BLaER1 treated with 17β-estradiol and CSF1 and Interleukin-3, amounts not matched to agents 10 nM and 100 nM (cell line): ENCODE results near the gene PPP1R18.
A peak's percentile ranks its signal among the peaks of the same experiment; 100 is the strongest.

ENCODE experiments used
- H3K27ac ChIP-seq, 11 experiments: shearing (Covaris generic); formaldehyde crosslinking; 2 replicates each; pipeline ENCODE4 v1.8.1; 2022
- H3K27me3 ChIP-seq, 11 experiments: shearing (Covaris generic); formaldehyde crosslinking; 2 replicates each; pipeline ENCODE4 v1.8.1; 2022
- H3K36me3 ChIP-seq, 11 experiments: shearing (Covaris generic); formaldehyde crosslinking; 2 replicates each; pipeline ENCODE4 v1.8.1; 2022
- H3K4me1 ChIP-seq, 10 experiments: shearing (Covaris generic); formaldehyde crosslinking; 2 replicates each; pipeline ENCODE4 v1.8.1; 2022
- H3K4me2 ChIP-seq, 11 experiments: shearing (Covaris generic); formaldehyde crosslinking; 2 replicates each; pipeline ENCODE4 v1.8.1; 2022
- H3K4me3 ChIP-seq, 10 experiments: shearing (Covaris generic); formaldehyde crosslinking; 2 replicates each; pipeline ENCODE4 v1.8.1; 2022
- H3K9ac ChIP-seq, 11 experiments: shearing (Covaris generic); formaldehyde crosslinking; 2 replicates each; pipeline ENCODE4 v1.8.1; 2022
- H3K9me3 ChIP-seq, 11 experiments: shearing (Covaris generic); formaldehyde crosslinking; replicated peaks in 1 of 11; 2 replicates each; pipeline ENCODE4 v1.8.1; 2022
- H4K20me1 ChIP-seq, 11 experiments: shearing (Covaris generic); formaldehyde crosslinking; 2 replicates each; pipeline ENCODE4 v1.8.1; 2022
- Cebpa-rat ChIP-seq, 11 experiments: shearing (Covaris generic); IDR thresholded peaks; 2 replicates each; pipeline ENCODE4 v1.8.1; 2022

PPP1R18 gene, protein sequence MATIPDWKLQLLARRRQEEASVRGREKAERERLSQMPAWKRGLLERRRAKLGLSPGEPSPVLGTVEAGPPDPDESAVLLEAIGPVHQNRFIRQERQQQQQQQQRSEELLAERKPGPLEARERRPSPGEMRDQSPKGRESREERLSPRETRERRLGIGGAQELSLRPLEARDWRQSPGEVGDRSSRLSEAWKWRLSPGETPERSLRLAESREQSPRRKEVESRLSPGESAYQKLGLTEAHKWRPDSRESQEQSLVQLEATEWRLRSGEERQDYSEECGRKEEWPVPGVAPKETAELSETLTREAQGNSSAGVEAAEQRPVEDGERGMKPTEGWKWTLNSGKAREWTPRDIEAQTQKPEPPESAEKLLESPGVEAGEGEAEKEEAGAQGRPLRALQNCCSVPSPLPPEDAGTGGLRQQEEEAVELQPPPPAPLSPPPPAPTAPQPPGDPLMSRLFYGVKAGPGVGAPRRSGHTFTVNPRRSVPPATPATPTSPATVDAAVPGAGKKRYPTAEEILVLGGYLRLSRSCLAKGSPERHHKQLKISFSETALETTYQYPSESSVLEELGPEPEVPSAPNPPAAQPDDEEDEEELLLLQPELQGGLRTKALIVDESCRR

DNA sequence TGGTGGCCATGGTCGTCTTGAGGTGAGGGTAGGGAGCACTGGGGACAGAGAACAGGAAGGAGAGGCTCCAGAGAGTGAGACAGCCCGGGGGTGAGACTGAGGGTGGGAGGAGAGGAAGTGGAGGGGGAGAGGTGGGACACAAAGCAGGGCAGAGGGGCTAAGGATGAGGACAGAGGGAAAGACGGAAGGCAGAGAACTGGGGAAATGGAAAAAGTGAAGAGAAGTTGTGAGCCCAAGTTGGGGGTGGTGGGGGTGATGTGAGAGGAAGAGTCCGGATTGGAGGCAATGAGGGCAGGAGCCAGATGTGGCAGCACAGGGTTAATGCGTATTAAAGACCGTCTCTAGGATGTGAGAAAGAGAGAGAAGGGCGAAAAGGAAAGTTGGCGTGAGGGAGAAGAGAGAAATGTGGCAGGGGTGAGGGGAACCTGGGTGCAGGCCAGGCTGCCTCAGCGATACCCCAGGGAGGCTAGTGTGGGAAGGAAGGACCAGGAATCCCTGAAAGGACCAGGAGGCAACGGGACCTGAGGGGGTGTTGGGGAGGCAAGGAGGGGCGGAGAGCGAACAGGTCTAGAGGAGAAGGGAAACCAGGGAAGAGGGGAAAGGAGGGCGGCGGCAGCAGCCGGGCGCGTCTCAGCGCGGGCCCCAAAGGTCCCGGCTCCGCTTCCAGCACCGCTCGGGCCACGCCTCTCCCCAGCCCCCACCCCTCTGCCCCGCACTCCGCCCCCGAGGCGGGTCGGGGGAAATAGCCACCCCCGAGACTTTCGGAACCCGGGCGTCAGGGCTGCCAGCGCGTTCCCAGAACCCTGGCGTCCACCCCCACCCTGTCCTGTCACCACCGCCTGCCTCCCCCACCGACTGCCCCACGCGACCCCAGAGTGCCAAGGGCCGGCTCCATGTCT is at the start of gene PPP1R18:
Gene PPP1R18, minus strand, starts transcription at position 637 of the 899 bp plus-strand sequence. Its CDS starts 627 bp downstream, at position 10.
- H3K9me3 ChIP-seq = no peaks in the 10 kb centered on the region
- H4K20me1 ChIP-seq = peaks cover 22 to 46% (median 37%) of the 10 kb centered on the region in 11 experiments
- TF ChIP-seq Cebpa-rat (IDR thresholded peaks at IDR 0.05) = no peak
- H3K4me2 ChIP-seq = peak within 1 kb of the TSS; percentile 97 to 100 (median 99)
- H3K36me3 ChIP-seq = peaks cover 11 to 39% (median 34%) of the 10 kb centered on the region in 11 experiments; a peak in 20 of 22 replicates
- peaks cover 22 to 40% (median 28%) of the 10 kb centered on the region in 10 experiments for H3K4me1 ChIP-seq
- no peaks in the 10 kb centered on the region for H3K27me3 ChIP-seq
- H3K27ac ChIP-seq = peak within 1 kb of the TSS; percentile 91 to 100 (median 99)
- peak within 1 kb of the TSS; percentile 91 to 100 (median 99) for H3K9ac ChIP-seq
- H3K4me3 ChIP-seq = peak within 1 kb of the TSS; percentile 83 to 100 (median 96)

DNA sequence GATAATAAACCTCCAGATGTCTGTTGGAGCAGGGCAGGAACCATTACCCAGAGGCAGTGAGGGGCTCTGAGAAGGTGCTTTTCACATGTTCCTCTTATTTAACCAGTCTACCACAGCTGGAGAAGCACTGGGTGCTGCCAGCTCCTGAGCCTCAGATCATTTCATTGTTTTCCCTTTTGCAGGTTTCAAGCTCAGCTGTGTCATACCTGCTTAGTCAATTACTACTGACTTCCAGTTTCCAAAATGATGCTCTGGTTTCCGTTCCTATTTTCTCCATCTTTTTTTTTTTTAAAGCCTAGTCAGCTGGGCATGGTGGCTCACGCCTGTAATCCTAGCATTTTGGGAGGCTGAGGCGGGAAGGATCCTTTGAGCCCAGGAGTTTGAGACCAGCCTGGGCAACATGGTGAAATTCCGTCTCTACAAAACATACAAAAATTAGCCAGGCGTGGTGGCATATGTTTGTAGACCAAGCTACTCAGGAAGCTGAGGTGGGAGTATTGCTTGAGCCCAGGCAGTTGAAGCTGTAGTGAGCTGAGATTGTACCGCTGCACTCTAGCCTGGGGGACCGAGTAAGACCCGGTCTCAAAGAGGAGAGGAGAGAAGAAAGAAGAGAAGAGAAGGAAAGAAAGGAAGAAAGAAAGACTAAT is 49.3 kb upstream of the PPP1R18 start:
- Histone ChIP-seq H3K9me3 (no peaks in the 10 kb centered on the region), H3K36me3 (peaks cover 91 to 100% (median 97%) of the 10 kb centered on the region in 11 experiments), H3K4me2 (peak overlapping the region; percentile 3 to 99 (median 66); a peak in 18 of 22 replicates), H3K9ac (peak overlapping the region in 6 of 11 experiments; percentile 7 to 50 (median 22); a peak in 5 of 22 replicates), H4K20me1 (peaks cover 31 to 94% (median 70%) of the 10 kb centered on the region in 11 experiments; a peak in 20 of 22 replicates), H3K27ac (peak overlapping the region in 7 of 11 experiments; percentile 3 to 51 (median 31); a peak in 13 of 22 replicates), H3K4me3 (no peak overlapping the region), H3K27me3 (no peaks in the 10 kb centered on the region), H3K4me1 (peaks cover 55 to 99% (median 73%) of the 10 kb centered on the region in 10 experiments)
- TF ChIP-seq Cebpa-rat (IDR thresholded peaks at IDR 0.05) = no peak

DNA sequence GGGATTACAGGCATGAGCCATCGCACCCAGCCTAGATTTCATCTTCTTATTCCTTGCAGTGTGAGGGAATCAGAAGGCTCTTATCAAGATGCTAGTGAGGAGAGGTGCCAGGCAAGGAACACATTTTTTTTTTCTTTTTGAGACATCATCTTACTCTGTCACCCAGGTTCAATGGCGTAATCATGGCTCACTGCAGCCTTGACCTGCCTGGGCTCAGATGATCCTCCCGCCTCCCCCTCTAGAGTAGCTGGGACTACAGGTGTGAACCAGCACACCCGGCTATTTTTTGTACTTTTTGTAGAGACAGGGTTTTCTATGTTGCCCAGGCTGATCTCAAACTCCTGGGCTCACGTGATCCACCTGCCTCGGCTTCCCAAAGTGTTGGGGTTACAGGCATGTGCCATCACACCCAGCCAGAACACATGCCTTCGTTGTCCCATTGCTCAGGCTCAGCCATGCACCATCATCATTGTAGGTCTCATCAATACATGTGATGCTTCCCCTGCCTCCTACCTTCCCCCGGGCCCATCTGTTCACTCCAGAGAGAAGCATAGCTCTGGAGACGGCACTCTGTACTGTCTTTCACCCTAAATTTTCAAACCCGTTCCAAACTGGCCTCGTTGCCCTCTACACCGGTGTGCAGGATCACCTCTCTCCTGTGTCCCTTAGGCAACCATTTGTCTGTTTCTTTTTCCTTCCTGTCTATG is 45.9 kb upstream of the PPP1R18 start:
- H3K27ac ChIP-seq = no peak overlapping the region
- peaks cover 41 to 98% (median 51%) of the 10 kb centered on the region in 10 experiments for H3K4me1 ChIP-seq
- H3K9ac ChIP-seq = peak overlapping the region in 4 of 11 experiments; percentile 4 to 20 (median 10); a peak in 3 of 22 replicates
- peak overlapping the region in 6 of 11 experiments; percentile 15 to 87 (median 70); a peak in 6 of 22 replicates for H3K4me2 ChIP-seq
- no peaks in the 10 kb centered on the region for H3K27me3 ChIP-seq
- H3K9me3 ChIP-seq = no peaks in the 10 kb centered on the region
- H3K4me3 ChIP-seq = no peak overlapping the region
- H4K20me1 ChIP-seq = peaks cover 48 to 97% (median 83%) of the 10 kb centered on the region in 11 experiments; a peak in 21 of 22 replicates
- peaks cover 94 to 100% (median 98%) of the 10 kb centered on the region in 11 experiments for H3K36me3 ChIP-seq
- TF ChIP-seq Cebpa-rat (IDR thresholded peaks at IDR 0.05) = no peak

GRCh38 chr6:30730601-30731435 is 44.4 kb upstream of the PPP1R18 start:
- Histone ChIP-seq H4K20me1 (peaks cover 55 to 97% (median 86%) of the 10 kb centered on the region in 11 experiments), H3K4me2 (peak overlapping the region; percentile 56 to 90 (median 74)), H3K9ac (peak overlapping the region in 10 of 11 experiments; percentile 14 to 71 (median 48); a peak in 19 of 22 replicates), H3K4me1 (peaks cover 28 to 96% (median 39%) of the 10 kb centered on the region in 10 experiments), H3K27ac (peak overlapping the region in 7 of 11 experiments; percentile 8 to 55 (median 40); a peak in 11 of 22 replicates), H3K9me3 (no peaks in the 10 kb centered on the region), H3K36me3 (peaks cover 93 to 99% (median 98%) of the 10 kb centered on the region in 11 experiments), H3K27me3 (no peaks in the 10 kb centered on the region), H3K4me3 (peak overlapping the region in 5 of 10 experiments; percentile 18 to 43 (median 35); a peak in 8 of 20 replicates)
- TF ChIP-seq Cebpa-rat (IDR thresholded peaks at IDR 0.05) = no peak

GRCh38 chr6:30727920-30728553 is 41.6 kb upstream of the PPP1R18 start:
- H4K20me1 ChIP-seq = peaks cover 83 to 100% (median 99%) of the 10 kb centered on the region in 11 experiments
- no peak for TF ChIP-seq Cebpa-rat (IDR thresholded peaks at IDR 0.05)
- H3K36me3 ChIP-seq = peaks cover 93 to 99% (median 98%) of the 10 kb centered on the region in 11 experiments
- H3K4me3 ChIP-seq = no peak overlapping the region
- no peaks in the 10 kb centered on the region for H3K9me3 ChIP-seq
- peaks cover 48 to 96% (median 63%) of the 10 kb centered on the region in 10 experiments for H3K4me1 ChIP-seq
- no peaks in the 10 kb centered on the region for H3K27me3 ChIP-seq
- peak overlapping the region in 1 of 11 experiments; percentile 34; a peak in 2 of 22 replicates for H3K4me2 ChIP-seq
- H3K9ac ChIP-seq = peak overlapping the region in 7 of 11 experiments; percentile 0 to 51 (median 20); a peak in 7 of 22 replicates
- peak overlapping the region in 3 of 11 experiments; percentile 11 to 28 (median 19); a peak in 3 of 22 replicates for H3K27ac ChIP-seq
